ENCODE measurements around the gene ETV6.

Gene ETV6

GRCh38 chr12:11812586-11813437 lies 163.3 kb downstream of the ETV6 start:
- DNase-seq = no peak

GRCh38 chr12:11813438-11813813 lies 164.0 kb downstream of the ETV6 start:
- no peak for DNase-seq

- DNase-seq = no peak
These were observed 164.9 kb downstream of the ETV6 start for GRCh38 chr12:11814374-11814773.

- DNase-seq = no peak
These were observed 165.9 kb downstream of the ETV6 start for GRCh38 chr12:11815397-11815796.

- DNase-seq = no peak
These were observed 170.2 kb downstream of the ETV6 start for GRCh38 chr12:11819643-11820042.

- DNase-seq = no peak
These were observed 171.0 kb downstream of the ETV6 start for GRCh38 chr12:11820476-11820875.

GRCh38 chr12:11821386-11822080 lies 172.1 kb downstream of the ETV6 start:
- DNase-seq = no peak

GRCh38 chr12:11822081-11822834 lies 172.8 kb downstream of the ETV6 start:
- DNase-seq = no peak

- no peak for DNase-seq
These were observed 173.6 kb downstream of the ETV6 start for GRCh38 chr12:11823043-11823442.

- no peak for DNase-seq
These were observed 174.1 kb downstream of the ETV6 start for GRCh38 chr12:11823593-11823992.

- no peak for DNase-seq
These were observed 174.6 kb downstream of the ETV6 start for GRCh38 chr12:11824069-11824468.

GRCh38 chr12:11824736-11825135 lies 175.3 kb downstream of the ETV6 start:
- DNase-seq = no peak

- no peak for DNase-seq
These were observed 175.8 kb downstream of the ETV6 start for GRCh38 chr12:11825278-11825677.

GRCh38 chr12:11826574-11826973 lies 177.1 kb downstream of the ETV6 start:
- DNase-seq = no peak

GRCh38 chr12:11827091-11828061 lies 177.9 kb downstream of the ETV6 start:
- DNase-seq = no peak

- DNase-seq = no peak
These were observed 180.3 kb downstream of the ETV6 start for GRCh38 chr12:11829764-11830194.

GRCh38 chr12:11830307-11830801 lies 180.9 kb downstream of the ETV6 start:
- DNase-seq = no peak

GRCh38 chr12:11832093-11832492 lies 182.6 kb downstream of the ETV6 start:
- no peak for DNase-seq

GRCh38 chr12:11833174-11833895 lies 183.9 kb downstream of the ETV6 start:
- no peak for DNase-seq

- DNase-seq = no peak
These were observed 184.8 kb downstream of the ETV6 start for GRCh38 chr12:11834104-11834812.

- DNase-seq = no peak
These were observed 185.5 kb downstream of the ETV6 start for GRCh38 chr12:11834931-11835330.
